GM19240 (cell line): ENCODE data around the gene ARPP19.
A peak's percentile ranks its signal among the peaks of the same experiment; 100 is the strongest.
"Not testable (repeated sequence)": the region's sequence is repeated elsewhere in the genome, so short reads cannot be mapped to it uniquely, and the experiment has no call there.

Experiments used
- DNase-seq: peaks from one replicate; pipeline ENCODE4 v3.0.0; 2011; ENCODE audit warnings: low spot score; ENCODE audit not compliant: insufficient read length

Gene ARPP19, protein sequence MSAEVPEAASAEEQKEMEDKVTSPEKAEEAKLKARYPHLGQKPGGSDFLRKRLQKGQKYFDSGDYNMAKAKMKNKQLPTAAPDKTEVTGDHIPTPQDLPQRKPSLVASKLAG

GRCh38 chr15:52568601-52569585 is at the start of gene ARPP19:
Gene ARPP19 (minus strand): TSS chr15:52569030. CDS start chr15:52568892, 138 bp downstream.
- DNase-seq, result peak; percentile 53

- no peak for DNase-seq
These were observed 48.2 kb upstream of the ARPP19 start for GRCh38 chr15:52617026-52617425.

GRCh38 chr15:52615302-52615701 is 46.5 kb upstream of the ARPP19 start:
- DNase-seq, result no peak

GRCh38 chr15:52609593-52609992 is 40.8 kb upstream of the ARPP19 start:
- no peak for DNase-seq

DNA sequence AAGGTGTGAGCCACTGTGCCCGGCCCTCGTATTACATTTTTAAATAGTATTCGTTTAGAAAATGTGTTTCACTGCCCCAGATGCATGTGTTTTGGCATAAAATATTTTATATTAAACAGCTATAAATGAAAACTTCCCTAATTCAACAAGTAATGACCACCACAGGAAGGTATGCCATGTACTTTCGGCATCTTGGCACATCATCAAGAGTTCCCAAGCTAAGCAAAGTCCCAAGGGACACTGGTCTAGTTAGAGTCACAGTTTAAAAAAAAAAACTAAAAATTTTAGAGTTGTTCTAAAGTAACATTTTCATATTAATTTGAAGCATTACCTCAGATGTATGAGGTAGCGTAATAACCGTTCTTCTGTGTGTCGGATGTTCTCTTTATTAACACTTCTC is 15.6 kb upstream of the ARPP19 start:
- DNase-seq, result no peak

- DNase-seq, result no peak
These were observed 11.0 kb upstream of the ARPP19 start for GRCh38 chr15:52579852-52580251.

- no peak for DNase-seq
These were observed 7.9 kb upstream of the ARPP19 start for GRCh38 chr15:52576692-52577091.

- DNase-seq, result not testable (repeated sequence)
These were observed 6.7 kb upstream of the ARPP19 start for GRCh38 chr15:52575573-52575972.

DNA sequence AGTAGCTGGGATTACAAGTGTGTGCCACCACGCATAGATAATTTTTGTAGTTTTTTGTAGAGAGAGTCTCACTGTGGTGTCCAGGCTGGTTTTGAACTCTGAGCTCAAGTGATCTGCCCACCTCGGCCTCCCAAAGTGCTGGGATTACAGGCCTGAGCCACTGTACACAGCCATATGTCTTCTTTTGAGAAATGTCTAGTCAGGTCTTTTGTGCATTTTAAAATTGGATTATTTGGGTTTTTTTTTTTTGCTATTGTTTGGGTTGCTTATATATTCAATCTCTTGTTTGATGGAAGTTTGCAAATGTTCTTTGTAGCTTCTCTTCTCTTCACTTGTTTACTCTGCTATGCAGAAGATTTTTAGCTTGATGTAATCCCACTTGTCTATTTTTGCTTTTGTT is 6.2 kb upstream of the ARPP19 start:
- no peak for DNase-seq

DNA sequence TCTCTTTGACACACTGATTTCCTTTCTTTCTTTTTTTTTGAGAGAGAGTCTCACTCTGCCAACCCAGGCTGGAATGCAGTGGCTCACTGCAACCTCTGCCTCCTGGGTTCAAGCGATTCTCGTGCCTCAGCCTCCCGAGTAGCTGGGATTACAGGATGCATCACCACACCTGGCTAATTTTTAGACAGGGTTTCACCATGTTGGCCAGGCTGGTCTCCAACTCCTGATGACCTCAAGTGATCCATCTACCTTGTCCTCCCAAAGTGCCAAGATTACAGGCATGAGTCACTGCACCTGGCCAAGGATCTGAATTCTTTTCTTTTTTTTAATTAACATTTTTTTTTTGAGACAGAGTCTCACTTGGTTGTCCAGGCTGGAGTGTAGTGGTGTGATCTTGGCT is 5.8 kb upstream of the ARPP19 start:
- not testable (repeated sequence) for DNase-seq

DNA sequence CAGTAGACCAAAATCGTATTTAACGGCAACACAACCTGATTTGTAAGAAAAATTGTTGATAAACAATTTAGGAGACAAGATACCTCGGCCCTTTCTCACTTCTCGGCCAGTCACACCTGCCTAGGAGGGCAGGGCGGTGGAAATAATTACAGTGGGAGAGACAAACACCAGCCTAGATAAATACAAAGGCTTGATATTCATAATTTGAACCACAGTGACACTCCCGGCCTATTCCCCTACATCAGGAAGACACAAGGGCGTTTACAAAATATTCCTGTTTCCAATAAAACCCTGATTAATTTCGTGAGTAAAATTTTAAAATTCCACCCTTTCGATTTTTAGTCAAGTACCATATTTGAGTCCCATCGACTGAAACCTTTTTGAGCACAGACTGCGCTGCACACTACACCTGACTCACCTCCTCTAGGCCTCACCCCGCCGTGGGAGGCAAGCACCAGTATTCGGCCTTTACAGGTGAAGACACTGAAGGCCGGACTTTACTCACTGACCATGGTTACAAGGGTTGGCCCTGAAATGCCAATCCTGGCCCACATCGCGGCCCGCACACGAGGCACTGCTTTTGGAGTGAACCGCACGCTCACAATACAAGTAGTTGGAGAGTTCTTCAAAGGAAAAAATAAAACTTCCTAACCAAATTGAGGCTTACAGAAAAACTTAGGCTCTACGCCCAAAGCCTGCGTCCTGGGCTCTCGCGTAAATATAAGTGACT is 794 bp downstream of the ARPP19 start:
- no peak for DNase-seq

- no peak for DNase-seq
These were observed 1.9 kb downstream of the ARPP19 start for GRCh38 chr15:52566889-52567288.

DNA sequence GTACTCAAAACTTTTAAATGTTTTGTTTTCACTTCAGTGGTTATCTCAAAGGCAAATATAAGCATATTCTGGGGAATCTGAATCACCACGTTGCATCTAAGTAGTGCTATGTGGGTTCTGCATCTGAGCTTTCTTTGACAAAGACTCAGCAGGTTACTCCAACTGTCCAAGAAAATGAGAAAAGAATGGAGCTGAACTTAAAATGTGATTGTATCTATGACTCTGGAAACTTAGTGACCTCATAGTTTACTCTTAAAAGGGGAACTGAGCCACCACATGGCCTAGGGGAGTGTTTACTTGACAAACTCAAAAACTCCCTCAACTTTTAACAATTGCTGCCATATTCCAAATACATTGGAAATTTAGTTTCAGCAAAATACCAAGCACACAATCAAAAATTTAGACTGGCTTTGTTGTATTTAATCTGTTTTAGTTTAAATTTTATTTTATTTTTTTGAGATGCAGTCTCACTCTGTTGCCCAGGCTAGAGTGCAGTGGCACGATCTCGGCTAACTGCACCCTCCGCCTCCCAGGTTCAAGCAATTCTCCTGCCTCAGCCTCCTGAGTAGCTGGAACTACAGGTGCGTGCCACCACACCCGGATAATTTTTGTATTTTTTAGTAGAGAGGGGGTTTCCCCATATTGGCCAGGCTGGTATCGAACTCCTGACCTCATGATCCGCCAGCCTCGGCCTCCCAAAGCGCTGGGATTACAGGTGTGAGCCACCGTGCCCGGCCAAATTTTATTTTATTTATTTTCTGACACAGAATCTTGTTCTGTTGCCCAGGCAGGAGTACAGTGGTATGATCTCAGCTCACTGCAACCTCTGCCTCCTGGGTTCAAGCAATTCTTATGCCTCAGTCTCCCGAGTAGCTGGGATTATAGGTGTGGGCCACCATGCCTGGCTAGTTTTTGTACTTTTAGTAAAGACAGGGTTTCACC is 3.1 kb downstream of the ARPP19 start:
- DNase-seq, result not testable (repeated sequence)

DNA sequence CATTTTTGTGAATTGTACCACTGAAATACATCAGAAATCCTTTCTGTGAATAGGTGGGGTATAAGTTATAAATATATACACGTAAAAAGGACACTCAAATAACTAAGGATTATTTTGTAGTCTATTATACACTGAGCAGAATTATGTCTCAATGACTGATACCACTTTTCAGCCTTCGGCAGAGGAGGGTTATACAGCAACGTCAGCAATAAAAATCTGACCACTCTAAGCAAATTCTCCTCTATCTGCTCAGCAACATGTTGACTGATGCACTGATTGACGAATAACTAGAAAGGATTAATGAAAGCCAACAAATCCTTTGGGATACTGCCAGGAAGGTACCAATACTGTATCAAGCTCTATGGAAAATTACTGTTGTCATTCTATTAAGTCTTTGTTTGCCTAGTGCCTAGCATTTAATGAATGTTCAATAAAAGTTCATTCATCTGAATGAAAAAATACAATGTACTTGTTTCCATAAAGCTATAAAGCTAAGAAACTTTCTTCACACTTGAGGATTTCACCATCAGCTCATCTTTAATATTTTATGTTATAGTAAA is 5.2 kb downstream of the ARPP19 start:
- DNase-seq, result no peak

GRCh38 chr15:52559575-52559974 is 9.3 kb downstream of the ARPP19 start:
- no peak for DNase-seq

- no peak for DNase-seq
These were observed 9.8 kb downstream of the ARPP19 start for GRCh38 chr15:52559022-52559421.

- no peak for DNase-seq
These were observed 10.6 kb downstream of the ARPP19 start for GRCh38 chr15:52558196-52558595.

DNA sequence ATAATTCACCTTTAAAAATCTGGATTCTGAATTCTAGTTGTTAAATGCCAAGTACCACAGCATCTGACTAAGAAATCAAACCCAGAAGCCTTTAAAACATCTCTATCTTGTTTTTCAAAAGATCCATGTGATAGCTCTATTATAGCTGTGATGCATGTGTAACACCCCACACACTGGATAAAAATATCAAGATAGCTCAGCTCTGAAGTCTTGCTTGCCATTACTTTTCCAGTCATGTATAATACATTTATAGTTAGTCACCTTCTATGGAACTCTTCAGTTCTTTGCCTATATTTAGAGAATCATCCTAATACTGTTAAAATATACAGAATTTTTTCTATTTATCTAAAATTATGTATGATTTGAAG is 11.6 kb downstream of the ARPP19 start:
- DNase-seq, result no peak

DNA sequence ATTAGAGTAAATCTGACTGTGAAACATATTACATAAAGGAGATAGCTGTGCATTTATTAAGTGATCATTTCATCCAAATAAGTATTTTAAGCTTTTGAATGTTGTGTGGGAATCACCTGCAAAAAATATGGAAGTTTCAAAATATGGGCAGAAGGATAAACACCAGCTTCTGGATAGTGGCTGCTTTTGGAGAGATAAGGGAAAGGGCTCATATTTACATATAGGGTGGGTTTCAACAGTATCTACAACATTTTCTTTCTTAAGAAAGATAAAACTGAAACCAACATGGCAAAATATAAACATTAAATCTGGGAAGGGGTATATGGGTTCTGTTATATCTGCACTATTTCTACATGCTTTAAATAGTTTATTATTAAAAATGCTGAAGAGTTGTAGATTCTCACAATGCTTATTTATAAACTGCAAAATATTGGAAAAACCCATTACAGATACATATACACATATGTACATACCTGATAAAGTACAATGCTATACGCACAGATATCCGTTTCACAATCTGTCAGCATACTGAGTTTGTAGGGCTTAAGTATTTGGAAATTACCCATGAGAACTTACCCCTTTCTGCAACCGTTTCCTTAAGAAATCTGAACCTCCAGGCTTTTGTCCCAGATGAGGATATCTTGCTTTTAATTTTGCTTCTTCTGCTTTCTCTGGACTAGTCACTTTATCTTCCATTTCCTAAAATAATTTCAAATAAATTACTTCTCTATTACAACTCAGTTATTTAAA is 12.1 kb downstream of the ARPP19 start:
- no peak for DNase-seq

DNA sequence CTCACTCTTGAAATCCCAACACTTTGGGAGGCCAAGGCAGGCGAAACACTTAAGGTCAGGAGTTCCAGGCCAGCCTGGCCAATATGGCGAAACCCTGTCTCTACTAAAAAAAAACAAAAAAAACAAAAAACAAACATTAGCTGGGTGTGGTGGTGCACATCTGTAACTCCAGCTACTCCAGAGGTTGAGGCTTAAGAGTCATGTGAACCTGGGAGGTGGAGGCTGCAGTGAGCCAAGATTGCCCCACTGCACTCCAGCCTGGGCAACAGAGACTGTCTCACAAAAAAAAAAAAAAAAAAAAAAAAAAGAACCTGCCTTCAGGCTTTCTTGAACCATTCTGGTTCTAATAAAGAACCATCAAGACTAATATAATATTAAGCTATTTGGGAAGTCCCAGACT is 16.5 kb downstream of the ARPP19 start:
- no peak for DNase-seq
